Lower lobe of right lung (tissue), 2 donors: ENCODE measurements around the gene LAD1. TPM values are rescaled to one million over a fixed set of nuclear protein-coding genes. Genes with fewer than 3 reads are reported as not detected.
A peak's percentile ranks its signal among the peaks of the same experiment; 100 is the strongest.

Source experiments
- ATAC-seq, 2 donors: fragments of 200-7000 bp; cut with Tn5 transposase; one replicate each; pipeline ENCODE4 v1.9.1; 2020 to 2022; ENCODE audit warnings: mild to moderate bottlenecking in 2 of 2, moderate library complexity in 2 of 2
- DNase-seq: peaks from one replicate; pipeline ENCODE4 v3.0.0-alpha.2; 2020
- H3K27ac ChIP-seq: fragments of 200-600 bp; one replicate; pipeline ENCODE4 v1.8.0; 2022
- H3K27me3 ChIP-seq: fragments of 200-600 bp; one replicate; pipeline ENCODE4 v1.8.0; 2022; ENCODE audit warnings: low read depth
- H3K36me3 ChIP-seq: fragments of 200-600 bp; one replicate; pipeline ENCODE4 v1.8.0; 2022; ENCODE audit warnings: mild to moderate bottlenecking
- H3K4me1 ChIP-seq: fragments of 200-600 bp; one replicate; pipeline ENCODE4 v1.8.0; 2022
- H3K4me3 ChIP-seq: fragments of 200-600 bp; one replicate; pipeline ENCODE4 v1.8.0; 2022; ENCODE audit warnings: mild to moderate bottlenecking
- H3K9me3 ChIP-seq: fragments of 200-600 bp; one replicate; pipeline ENCODE4 v1.8.0; 2022
- CTCF ChIP-seq: fragments of 200-600 bp; IDR thresholded peaks from one replicate; pipeline ENCODE4 v1.8.0; 2022; ENCODE audit warnings: antibody characterized with exemption, mild to moderate bottlenecking
- intact Hi-C: fragments of 100-400 bp; cut with DNase I; formaldehyde crosslinking; loops from one replicate; pipeline ENCODE4 v1.11.0; 2022
- total RNA-seq: library from RNA; stranded (reverse); fragmentation: NEBNext Ultra II Directional; extraction: Animal tissue kit (Norgen Biotek cat#: 25700); gene quantifications from one replicate; pipeline ENCODE4 v1.2.1, GENCODE V29; 2021
- donor health status: DM: no; HTN: yes; CAD: no; lungs with severe emphysema.

Gene LAD1
- total RNA-seq, 1 donor from 2014 or later = 35.3 TPM

GRCh38 chr1:201378804-201379203, 20.3 kb downstream of the LAD1 start:
- no peak for TF ChIP-seq CTCF
- no peaks in the 10 kb centered on the region for H3K36me3 ChIP-seq
- H3K9me3 ChIP-seq = no peaks in the 10 kb centered on the region
- ATAC-seq = no peak
- no peak for DNase-seq
- peaks cover under 1% of the 10 kb centered on the region for H3K27me3 ChIP-seq
- H3K4me1 ChIP-seq = peaks cover 22% of the 10 kb centered on the region
- intact Hi-C loops = no loop called here
- H3K27ac ChIP-seq = no peak overlapping the region
- H3K4me3 ChIP-seq = no peak overlapping the region

- Histone ChIP-seq H3K9me3 (no peaks in the 10 kb centered on the region), H3K4me1 (peaks cover 22% of the 10 kb centered on the region), H3K4me3 (no peak within 1 kb of the TSS), H3K27ac (no peak within 1 kb of the TSS), H3K27me3 (peaks cover 7% of the 10 kb centered on the region), H3K36me3 (no peaks in the 10 kb centered on the region)
- intact Hi-C loops = no loop called here
- DNase-seq = no peak
- peak in 1 of 2 donors; percentile 14 for ATAC-seq
- TF ChIP-seq CTCF = no peak
These were observed 21.5 kb downstream of the LAD1 start, which contains the start of gene TNNT2 for GRCh38 chr1:201377611-201378092. TNNT2 (minus strand) TSS chr1:201377680; CDS start chr1:201373254, 4,426 bp downstream.

GRCh38 chr1:201376464-201377374, 22.4 kb downstream of the LAD1 start:
- peak; percentile 40 for TF ChIP-seq CTCF
- Histone ChIP-seq H3K9me3 (no peaks in the 10 kb centered on the region), H3K27ac (no peak overlapping the region), H3K4me3 (no peak overlapping the region), H3K4me1 (peaks cover 22% of the 10 kb centered on the region), H3K27me3 (peaks cover 7% of the 10 kb centered on the region), H3K36me3 (no peaks in the 10 kb centered on the region)
- ATAC-seq (peak in 1 of 2 donors; percentile 24), DNase-seq (no peak)
- intact Hi-C loops = no loop called here

GRCh38 chr1:201376107-201376463, 23.0 kb downstream of the LAD1 start:
- Histone ChIP-seq H3K36me3 (no peaks in the 10 kb centered on the region), H3K4me3 (no peak overlapping the region), H3K9me3 (no peaks in the 10 kb centered on the region), H3K27ac (no peak overlapping the region), H3K27me3 (peaks cover 10% of the 10 kb centered on the region), H3K4me1 (peaks cover 17% of the 10 kb centered on the region)
- intact Hi-C loops = no loop called here
- no peak for TF ChIP-seq CTCF
- no peak for ATAC-seq
- DNase-seq = no peak

- DNase-seq (no peak), ATAC-seq (no peak)
- Histone ChIP-seq H3K27ac (no peak overlapping the region), H3K27me3 (peaks cover 12% of the 10 kb centered on the region), H3K36me3 (no peaks in the 10 kb centered on the region), H3K4me1 (peaks cover 8% of the 10 kb centered on the region), H3K9me3 (no peaks in the 10 kb centered on the region), H3K4me3 (no peak overlapping the region)
- intact Hi-C loops = no loop called here
- TF ChIP-seq CTCF = no peak
These were observed 24.0 kb downstream of the LAD1 start for GRCh38 chr1:201375169-201375568.
